GM13977 (cell line): ENCODE results near the gene KIAA1328.
"Not testable (repeated sequence)": the region's sequence is repeated elsewhere in the genome, so short reads cannot be mapped to it uniquely, and the experiment has no call there.

Source experiments
- DNase-seq: peaks from one replicate; pipeline ENCODE4 v3.0.0; 2012; ENCODE audit warnings: low spot score
- CTCF ChIP-seq: IDR thresholded peaks from 2 replicates; pipeline ENCODE4 v1.5.1; 2012; ENCODE audit warnings: mild to moderate bottlenecking, control low read depth; ENCODE audit not compliant: insufficient read depth; ENCODE audit errors: extremely low read depth, missing control alignments
- in situ Hi-C: fragments of 300-500 bp; cut with MboI; formaldehyde crosslinking; loops from one replicate; pipeline ENCODE4 v1.12.0; 2022; ENCODE audit warnings: low sequenced_read_pairs, low pct_unique_long_range_greater_than_20kb, mixed read lengths, inconsistent platforms; ENCODE audit not compliant: unreplicated experiment

KIAA1328 gene

GRCh38 chr18:36812678-36813077, 16.2 kb upstream of the KIAA1328 start:
- TF ChIP-seq CTCF = no peak
- DNase-seq = no peak
- in situ Hi-C loops = no loop called here

GRCh38 chr18:36813101-36813775, 15.7 kb upstream of the KIAA1328 start:
- in situ Hi-C loops = no loop called here
- no peak for TF ChIP-seq CTCF
- DNase-seq = no peak

GRCh38 chr18:36813824-36814223, 15.1 kb upstream of the KIAA1328 start:
- in situ Hi-C loops = no loop called here
- no peak for DNase-seq
- no peak for TF ChIP-seq CTCF

- DNase-seq = no peak
- no peak for TF ChIP-seq CTCF
- in situ Hi-C loops = no loop called here
Measured at GRCh38 chr18:36814994-36815393, 13.9 kb upstream of the KIAA1328 start.

GRCh38 chr18:36816096-36816495, 12.8 kb upstream of the KIAA1328 start:
- in situ Hi-C loops, DNase-seq: not testable (repeated sequence)

- TF ChIP-seq CTCF = no peak
- in situ Hi-C loops = no loop called here
- DNase-seq = no peak
Measured at GRCh38 chr18:36817039-36817438, 11.9 kb upstream of the KIAA1328 start.

GRCh38 chr18:36818652-36819051, 10.3 kb upstream of the KIAA1328 start:
- DNase-seq = no peak
- TF ChIP-seq CTCF = no peak
- in situ Hi-C loops = no loop called here
